DMS 273 (cell line): ENCODE results near the gene GNA14.
A peak's percentile ranks its signal among the peaks of the same experiment; 100 is the strongest.
"Not testable (repeated sequence)": the region's sequence is repeated elsewhere in the genome, so short reads cannot be mapped to it uniquely, and the experiment has no call there.

Experiments
- DNase-seq: peaks from one replicate; lab custom pipeline; 2025; ENCODE audit not compliant: unreplicated experiment; lab: John Stamatoyannopoulos, UW

GNA14 gene

DNA sequence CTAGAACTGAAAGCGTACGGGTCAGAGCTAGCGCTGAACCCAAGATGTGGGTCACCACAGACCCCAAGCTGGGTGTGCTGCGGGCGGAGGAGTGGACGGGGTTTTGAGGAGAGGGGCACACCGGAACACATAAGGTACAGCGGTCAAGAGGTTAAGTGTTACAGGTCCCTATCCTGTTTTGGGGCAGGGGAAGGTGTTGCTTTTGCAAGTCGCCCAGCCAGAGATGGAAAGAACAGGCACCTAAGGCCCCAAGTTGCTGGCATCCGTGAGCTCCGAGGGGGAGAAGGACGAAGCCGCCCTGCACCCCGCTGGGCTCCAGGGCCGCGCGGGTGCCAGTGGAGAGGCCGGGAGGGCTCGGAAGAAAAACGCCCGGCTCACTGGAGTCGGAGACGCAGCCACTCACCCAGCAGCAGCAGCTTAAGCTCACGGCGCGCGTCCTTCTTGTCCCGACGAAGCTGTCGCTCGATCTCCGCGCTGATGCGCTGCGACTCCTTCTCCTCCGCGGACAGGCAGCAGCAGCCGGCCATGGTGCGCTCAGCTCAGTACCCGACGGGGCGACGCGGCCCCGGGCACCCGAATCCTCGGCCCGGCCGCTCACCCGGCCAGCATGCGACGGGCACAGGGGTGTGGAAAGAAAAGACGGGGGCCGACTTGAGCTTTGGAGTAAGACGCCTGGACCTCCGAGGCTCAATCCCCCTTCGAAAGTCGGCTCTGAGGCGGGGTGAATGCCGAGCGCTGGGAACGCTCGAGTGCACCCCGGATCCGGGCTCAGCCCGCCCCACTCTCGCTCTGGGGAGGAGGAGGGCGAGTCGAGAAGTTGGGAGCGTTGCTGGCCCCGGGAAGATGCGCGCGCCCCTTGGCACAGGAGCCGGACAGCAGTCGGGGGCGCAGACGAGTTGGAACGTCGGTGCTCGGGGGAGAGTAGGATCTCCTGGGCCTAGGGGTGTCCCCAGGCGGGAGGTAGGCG, 572 bp downstream of the GNA14 start:
- DNase-seq = peak; percentile 53

DNA sequence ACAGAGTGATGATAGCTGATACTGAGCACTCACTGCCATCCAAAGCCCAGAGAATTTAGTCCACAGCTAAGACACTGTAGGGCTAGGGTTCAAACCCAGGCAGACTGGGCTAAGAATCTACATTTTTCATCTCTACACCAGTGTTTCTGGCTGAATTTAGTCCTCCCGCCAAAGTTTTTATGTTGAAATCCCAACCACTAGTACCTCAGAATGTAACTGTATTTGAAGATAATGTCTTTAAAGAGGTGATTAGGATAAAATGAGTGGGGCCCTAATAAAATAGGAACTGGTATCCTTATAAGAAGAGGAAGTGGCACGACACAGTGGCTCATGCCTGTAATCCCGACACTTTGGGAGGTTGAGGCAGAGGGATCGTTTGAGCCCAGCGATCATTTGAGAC, 4.3 kb downstream of the GNA14 start:
- DNase-seq = no peak

DNA sequence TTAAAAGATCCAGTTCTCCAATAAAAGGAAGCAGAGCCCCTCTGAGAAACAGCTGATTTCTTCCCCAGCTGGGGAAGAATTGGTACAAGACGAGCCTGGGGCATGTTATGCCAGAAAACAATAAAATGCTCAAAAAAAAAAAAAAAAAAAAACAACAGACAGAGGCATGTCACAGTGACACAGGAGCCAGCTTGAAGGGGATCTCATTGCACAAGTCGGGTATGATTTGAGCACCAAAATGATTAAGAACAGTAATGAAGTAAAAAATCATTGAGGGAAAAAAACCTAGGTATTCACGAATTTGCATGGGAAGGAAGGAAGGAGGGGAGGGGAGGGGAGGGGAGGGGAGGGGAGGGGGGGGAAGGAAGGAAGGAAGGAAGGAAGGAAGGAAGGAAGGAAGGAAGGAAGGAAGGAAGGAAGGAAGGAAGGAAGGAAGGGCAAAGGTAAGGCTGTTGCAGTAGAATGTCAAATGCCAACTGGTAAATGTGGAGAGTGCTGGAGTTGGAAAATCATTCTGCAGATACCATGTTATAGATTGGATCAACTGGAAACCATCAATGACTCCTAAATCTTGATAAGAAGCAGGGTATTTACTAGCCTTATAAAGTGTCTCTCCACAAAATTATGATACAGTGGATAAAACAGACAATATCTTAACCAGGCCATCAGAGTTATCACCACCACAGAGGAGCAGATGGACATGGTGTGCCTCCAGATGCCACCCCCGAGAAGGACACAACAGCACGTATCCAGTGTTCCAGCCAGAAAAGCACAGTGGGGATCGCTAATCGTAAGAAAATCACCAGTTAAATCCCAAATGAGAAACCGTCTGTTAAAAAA, 7.2 kb downstream of the GNA14 start:
- DNase-seq = no peak

GRCh38 chr9:77632652-77633051, 15.5 kb downstream of the GNA14 start:
- no peak for DNase-seq

DNA sequence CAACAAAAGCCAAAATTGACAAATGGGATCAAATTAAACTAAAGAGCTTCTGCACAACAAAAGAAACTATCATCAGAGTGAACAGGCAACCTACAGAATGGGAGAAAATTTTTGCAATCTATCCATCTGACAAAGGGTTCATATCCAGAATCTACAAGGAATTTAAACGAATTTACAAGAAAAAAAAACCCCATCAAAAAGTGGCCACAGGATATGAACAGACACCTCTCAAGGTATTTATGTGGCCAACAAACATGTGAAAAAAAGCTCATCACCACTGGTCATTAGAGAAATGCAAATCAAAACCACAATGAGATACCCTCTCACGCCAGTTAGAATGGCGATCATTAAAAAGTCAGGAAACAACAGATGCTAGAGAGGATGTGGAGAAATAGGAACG, 19.3 kb downstream of the GNA14 start:
- DNase-seq = not testable (repeated sequence)

- no peak for DNase-seq
Measured at GRCh38 chr9:77616191-77616590, 31.9 kb downstream of the GNA14 start.

DNA sequence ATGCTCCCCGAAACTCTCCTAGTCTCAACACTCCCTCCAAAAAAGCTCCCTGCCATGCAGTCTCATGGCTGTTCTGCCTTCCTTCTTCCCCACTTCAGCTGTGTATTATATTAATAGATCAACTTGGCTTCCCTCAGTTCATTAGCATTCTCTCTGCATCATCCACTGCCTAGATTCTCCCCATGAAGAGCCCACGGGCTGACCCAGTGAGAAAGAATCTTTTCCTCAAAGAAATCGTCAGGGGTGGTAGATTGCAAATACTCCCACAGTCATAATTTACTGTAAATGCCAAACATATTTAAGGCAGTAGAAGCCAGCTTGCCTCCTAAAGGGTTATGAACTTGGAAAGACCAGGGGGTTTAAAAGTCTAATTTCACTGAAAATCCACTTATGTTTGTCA, 33.5 kb downstream of the GNA14 start:
- no peak for DNase-seq

DNA sequence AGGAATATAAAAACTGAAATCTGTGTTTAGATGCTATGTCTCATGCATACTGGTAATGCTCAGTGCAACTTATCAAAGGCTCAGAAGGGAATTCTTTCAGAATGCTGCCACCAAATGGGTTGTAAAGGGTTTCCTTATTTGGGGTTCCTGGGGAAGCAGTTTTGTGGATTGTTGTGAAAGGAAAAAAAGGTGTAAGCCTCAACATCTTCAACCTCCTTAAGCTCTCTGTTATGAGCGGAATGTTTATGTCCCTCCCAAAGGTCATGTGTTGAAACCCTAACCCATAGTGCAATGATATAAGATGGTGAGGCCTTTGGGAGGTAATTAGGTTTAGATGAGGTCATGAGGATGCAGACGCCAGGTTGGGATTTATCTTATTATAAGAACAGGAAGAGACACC, 41.6 kb downstream of the GNA14 start:
- DNase-seq = no peak

GRCh38 chr9:77605449-77606220, 42.5 kb downstream of the GNA14 start:
- DNase-seq = no peak

DNA sequence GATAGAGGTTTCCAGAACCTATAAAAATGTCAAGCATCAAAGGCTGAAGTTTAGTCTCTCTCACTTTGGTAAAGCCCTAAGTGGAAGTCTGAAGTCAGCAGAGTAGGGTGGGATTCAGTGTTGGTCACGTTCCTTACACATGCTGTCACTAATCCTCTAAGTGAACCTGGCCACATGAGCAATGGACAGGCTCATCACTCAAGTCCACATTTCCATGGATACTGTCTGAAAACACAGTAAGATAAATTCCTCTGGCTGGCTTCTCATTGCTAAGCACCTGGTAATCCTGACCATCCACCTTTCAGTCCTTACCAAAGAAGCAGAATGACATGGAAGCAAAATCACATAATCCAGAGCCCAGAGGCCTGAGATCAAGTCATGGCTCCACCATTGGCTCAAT, 43.8 kb downstream of the GNA14 start:
- DNase-seq = no peak

GRCh38 chr9:77602852-77603251, 45.3 kb downstream of the GNA14 start:
- DNase-seq = no peak

- DNase-seq = no peak
Measured at GRCh38 chr9:77601476-77602099, 46.5 kb downstream of the GNA14 start.

GRCh38 chr9:77600810-77601209, 47.3 kb downstream of the GNA14 start:
- no peak for DNase-seq

- no peak for DNase-seq
Measured at GRCh38 chr9:77599492-77599891, 48.6 kb downstream of the GNA14 start.

- DNase-seq = no peak
Measured at GRCh38 chr9:77598991-77599390, 49.1 kb downstream of the GNA14 start.

GRCh38 chr9:77598524-77598923, 49.6 kb downstream of the GNA14 start:
- DNase-seq = peak; percentile 76

DNA sequence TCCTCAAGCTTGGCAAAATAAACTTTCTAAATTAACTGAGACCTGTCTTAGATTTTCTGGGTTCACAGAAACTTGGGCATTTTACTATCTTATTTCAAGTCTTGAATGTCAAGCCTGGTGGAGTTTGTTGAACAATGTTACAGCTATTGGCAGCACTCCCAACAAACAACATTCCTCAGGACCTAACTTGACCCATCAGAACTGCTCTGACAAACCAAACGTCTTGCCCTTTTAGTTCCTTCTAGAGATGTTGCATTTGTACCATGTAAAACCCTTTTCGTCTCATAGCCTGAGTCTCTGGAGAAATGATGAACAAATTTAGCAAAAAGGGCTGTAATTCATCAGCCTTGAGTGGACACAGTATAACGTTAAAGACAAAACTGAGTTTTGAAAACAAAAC, 51.1 kb downstream of the GNA14 start:
- DNase-seq = no peak

DNA sequence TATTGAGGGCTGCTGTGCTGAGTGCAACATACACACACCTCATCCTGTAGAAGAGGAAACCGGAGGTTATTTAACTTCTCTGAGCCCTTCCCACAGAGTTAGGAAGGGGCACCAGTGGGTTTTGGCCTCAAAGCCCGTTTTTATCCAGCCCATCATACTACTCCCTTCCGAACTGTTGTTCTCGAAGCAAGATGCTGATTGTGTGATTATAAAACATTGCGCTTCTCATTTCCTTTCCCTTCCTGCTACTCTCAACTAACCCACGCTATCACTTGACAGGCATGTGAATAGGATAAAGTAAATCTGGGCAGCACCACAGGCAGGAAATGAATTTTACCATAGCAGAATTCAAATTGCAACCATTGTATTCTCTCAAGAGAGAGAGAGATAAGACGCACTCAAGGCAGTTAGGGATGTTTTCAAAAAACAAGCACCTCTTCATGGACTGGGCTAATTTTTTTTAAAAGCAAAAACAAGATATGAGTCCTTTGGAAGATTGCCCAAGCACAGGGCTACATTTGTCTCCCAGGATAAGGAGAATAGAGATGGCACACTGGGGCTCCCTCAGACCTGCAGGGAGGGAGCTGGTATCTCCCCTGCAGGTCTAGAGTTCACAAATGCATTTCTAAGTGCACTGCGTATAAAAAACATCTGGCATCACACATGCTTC, 52.6 kb downstream of the GNA14 start:
- no peak for DNase-seq

- DNase-seq = no peak
Measured at GRCh38 chr9:77594963-77595362, 53.2 kb downstream of the GNA14 start.

DNA sequence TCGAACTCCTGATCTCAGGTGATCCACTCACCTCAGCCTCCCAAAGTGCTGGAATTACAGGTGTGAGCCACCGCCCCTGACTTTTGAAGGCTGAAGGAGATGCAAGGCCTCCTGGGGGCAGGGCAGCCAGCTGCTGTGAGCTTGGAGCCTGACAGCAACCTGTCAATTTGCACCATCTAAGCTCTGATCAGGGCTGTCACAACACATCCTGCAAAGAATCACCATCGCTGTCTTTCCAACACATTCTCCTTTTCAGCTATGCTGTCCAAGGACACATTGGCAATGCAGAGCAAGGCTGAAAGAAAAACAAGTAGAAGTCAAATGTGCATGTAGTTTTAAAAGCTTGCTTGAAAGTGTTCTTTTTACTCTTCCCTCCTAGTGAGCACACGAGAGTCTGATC, 54.6 kb downstream of the GNA14 start:
- DNase-seq = no peak
